Activated effector memory CD4-positive, alpha-beta T cell treated with Interleukin-2 at 50 U/mL for 16 hours (primary cell): ENCODE results near the gene PRG2.
"Not testable (repeated sequence)": the region's sequence is repeated elsewhere in the genome, so short reads cannot be mapped to it uniquely, and the experiment has no call there.

Experiments
- DNase-seq: peaks from one replicate; pipeline ENCODE4 v3.0.0-alpha.2; 2020

The PRG2 gene

DNA sequence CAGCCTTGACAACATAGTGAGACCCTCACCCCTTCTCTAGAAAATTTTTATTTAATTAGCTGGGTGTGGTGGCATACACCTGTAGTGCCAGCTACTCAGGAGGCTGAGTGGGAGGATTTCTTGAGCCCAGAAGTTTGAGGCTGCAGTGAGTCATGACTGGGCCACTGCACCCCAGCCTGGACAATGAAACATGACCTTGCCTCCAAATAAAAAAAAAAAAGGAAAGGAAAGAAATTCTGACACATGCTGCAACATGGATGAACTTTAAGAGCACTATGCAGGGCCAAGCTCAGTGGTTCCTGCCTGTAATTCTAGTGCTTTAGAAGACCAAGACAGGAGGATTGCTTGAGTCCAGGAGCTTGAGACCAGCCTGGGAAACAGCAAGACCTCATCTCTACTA, 27.7 kb upstream of the PRG2 start:
- DNase-seq, result no peak

DNA sequence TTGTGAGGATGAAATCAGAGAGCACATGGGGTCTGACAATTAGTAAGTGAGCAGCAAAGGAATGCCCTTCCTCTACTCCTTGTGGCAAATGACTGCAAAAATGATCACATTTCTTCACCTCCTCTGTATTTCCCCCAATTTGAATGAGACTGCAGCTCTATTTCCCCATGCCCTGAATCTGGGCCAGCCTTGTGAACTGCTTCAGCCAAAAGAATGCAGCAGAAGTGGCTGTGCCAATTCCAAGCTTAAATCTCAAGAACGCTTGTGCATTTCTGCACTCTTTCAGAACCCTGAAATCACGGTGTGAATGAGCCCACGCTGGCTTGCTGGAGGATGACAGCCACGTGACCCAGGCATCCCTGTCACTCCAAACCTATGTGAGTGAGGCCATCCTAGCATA, 26.6 kb upstream of the PRG2 start:
- no peak for DNase-seq

DNA sequence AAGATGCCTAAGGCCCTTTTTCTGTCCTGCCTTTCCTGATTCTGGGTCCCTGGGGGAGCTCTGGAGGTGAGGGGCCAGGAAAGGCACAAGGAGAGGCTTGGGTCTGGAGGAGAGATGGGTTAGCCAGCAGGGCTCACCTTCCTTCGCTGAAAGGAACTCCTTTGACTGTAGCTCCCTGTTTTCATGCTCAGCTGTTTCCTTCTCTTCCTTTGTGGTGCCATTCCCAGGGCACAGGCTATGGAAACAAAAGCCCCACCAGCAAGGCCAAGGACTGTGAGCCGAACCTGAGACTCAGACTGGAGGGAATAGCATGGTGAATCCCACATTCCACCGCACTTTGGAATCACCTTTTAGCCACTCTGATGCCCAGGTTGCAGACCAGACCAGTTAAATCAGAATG, 26.0 kb upstream of the PRG2 start:
- DNase-seq, result no peak

DNA sequence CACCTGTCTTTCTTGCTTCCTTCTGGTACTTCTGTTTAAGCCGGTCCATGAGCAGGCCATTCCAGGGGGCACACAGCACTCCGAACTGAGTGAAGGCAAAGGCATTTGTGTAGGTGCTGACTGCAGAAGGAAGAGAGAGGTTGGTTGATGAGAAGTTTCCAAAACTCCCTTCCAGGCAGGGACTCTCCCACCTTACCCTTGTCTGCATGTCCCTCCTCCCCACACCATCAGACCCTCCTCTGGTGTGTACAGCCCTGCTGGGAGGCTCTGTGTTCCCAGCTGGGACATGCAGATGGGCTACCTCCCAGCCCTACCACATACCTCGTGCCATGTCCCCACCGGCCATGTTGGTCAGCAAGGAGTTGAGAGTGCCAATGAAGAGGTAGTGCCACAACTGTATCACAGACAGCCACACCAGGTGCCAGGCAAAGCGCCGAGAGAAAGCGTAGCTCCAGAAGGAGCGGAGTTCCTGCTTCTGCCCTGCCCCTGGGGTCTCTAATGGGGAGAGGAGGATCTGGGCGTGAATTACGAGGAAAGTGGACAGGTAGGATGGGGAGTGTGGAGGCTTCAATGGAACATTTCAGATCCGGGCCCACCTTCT, 24.3 kb upstream of the PRG2 start:
- no peak for DNase-seq

DNA sequence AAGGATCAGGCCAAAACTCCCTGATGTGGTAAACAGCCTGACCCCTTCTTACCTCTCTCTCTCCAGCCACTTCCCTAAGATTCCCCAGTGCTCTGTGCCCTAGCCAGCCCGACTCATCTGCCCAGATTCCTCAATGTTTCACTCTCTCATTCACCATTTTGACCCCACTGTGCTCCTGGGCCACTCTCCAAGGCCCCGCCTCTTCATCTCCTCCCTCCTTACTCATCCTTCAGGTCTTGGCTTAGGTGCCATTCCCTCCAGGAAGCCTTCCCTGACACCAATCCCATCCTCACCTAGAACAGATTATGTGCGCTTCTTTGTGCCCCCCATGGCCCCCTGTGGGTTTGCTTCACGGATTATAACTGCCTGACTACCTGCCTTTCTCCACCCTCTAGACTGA, 23.2 kb upstream of the PRG2 start:
- no peak for DNase-seq

DNA sequence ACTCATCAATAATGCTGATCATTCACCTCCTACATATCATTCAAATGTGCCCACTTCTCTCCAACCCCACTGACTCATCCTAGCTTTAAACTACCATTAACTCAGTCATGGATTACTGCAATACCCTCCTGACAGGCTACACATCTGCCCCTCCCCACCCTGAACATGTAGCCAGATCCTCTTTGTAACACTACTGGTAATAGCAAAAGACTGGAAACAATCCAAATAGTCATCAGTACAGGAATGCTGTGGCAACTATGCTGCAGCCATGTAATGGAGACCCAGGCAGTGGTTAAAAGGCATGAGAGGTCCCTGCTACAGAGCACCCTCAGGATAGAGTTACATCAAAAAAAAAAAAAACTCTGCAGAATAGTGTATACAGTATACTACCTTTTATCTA, 19.8 kb upstream of the PRG2 start:
- no peak for DNase-seq

DNA sequence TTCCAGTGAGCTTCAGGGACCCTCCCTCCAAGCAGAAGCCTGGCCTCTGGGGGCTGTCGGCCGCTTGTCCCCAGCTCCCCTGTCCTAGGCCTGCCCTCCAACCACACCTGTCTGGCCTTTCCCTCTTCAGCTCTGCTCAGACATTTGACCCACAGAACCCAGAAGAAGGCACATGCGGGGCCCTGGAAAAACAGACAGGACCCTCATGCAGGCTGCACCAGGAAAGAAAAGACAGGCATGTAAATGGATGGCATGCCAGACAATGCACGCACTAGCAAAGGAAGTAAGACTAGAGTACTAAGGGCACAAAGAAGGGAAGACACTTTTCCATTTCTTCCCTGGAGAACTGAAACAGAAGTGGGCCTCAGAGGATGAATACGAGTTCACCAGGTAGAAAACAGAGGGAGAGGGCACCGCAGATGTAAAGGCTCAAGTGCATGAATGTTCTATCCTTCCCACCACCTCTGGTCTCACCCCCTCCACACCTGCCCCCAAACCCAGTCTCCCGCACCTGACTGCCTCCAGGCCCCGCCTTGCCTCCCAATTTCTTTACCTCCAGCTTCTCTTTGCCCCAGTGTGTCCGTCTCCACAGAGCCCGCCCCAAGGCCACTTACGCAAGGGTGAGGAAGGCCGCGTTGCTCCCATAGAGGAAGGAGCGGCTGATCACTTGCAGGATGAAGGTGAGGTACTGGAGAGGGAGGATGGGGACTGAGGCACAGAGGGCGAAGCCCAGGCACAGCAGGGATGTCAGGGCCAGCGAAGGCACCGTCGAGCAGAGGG, 19.1 kb upstream of the PRG2 start:
- no peak for DNase-seq

DNA sequence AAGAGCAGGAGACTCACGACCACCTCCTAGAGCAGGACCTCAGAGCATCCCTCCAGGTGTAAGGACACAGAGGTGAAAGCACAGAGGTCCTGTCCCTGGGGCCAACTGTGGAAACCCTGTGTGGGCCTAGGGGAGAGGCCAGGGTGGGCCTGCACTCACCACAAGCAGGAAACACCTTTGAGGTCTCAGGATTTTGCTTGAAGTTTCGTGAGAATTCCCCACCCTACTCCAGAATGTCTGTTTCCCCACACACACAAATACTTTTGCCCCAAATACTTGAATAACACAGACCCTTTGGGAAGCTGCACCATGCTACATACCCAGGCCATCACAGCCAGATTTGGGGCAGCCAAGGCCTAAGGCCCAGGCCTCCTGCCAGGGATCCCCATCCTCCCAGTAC, 18.3 kb upstream of the PRG2 start:
- DNase-seq, result no peak

DNA sequence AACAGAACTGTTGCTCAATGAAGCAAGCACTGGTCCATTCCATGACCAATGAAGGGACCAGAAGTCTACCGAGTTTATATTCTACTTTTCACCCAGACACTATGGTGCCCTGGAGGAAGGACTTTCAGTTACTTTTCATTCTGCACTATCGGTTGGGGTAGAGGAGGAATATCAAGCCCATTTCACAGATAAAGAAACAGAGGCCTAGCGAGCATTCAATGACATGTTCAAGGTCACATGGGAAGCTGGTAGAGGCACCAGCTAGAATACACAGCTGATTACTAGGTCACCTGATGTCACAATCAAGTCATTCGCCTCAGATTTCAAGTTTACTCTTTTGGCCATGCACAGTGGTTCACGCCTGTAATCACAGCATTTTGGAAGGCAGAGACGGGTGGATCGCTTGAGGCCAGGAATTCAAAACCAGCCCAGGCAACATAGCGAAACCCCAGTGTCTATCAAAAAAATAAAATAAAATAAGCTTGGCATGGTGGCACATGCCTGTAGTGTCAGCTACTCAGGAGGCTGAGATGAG, 17.6 kb upstream of the PRG2 start:
- no peak for DNase-seq

DNA sequence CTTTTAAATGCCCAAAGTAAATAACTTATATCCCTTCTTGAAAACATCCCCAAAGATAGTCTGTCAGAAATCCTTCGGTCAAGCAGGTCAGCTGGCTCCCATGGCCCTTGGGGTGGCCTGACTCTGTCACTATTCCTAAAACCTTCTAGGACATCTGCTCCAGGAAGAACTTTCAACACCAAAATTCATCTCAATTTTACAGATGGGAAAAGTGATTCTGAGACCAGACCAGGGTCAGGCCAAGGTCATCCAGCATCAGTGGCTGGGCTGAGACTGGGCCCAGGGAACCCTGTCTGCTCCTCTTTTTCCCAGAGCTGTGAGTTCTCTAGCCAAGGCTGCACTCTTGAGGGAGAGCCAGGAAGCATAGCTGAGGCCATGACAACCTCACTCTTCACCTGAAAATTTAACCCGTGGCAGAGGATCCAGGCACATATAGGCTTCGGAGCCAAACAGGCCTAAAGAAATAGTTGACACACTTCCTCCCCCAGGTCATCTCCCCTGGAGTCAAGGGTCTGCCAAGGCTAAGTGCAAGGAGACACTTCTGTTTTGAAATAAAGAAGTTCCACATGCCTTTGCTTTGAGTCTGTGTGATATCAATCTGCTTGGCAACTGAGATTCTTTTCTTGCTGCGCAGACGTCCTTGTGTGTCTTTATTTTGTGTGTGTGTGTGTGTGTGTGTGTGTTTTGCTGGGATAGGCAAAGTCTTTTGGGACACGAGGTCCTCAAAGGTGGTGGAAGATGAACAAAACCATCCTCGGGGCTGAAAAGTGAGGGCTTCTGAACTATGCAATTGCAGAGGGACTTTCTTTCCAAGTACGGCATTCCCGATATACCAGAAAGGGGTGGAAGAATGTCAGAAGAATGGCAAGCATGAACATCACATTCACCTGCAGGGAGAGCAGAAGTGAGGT, 16.8 kb upstream of the PRG2 start:
- DNase-seq, result no peak

DNA sequence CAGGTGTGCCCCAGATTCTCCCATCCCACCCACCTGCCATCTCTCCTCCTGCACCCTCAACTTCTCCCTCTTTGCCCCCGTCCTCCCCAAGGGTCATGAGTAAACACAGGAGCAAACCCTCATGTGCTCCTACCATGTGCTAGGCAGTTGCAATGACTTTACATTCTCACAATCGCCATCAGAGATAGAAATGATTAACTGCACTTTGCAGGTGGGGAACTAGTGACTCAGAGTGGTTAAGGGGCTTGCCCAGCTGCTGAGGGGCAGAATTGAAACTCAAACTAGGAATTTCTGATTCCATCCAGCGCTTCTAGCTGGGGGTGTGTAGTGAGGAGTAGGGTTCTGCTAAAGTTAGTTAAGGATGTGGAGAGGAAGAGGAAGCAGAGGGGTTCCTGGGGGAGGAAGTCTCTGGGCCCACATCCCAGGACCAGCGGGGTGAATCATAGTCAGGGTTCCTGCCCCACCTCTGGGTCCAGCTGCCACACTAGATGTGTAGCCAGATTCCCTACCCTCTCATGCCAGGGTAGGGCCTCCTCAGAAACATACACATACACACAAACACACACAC, 16.0 kb upstream of the PRG2 start:
- DNase-seq, result no peak

DNA sequence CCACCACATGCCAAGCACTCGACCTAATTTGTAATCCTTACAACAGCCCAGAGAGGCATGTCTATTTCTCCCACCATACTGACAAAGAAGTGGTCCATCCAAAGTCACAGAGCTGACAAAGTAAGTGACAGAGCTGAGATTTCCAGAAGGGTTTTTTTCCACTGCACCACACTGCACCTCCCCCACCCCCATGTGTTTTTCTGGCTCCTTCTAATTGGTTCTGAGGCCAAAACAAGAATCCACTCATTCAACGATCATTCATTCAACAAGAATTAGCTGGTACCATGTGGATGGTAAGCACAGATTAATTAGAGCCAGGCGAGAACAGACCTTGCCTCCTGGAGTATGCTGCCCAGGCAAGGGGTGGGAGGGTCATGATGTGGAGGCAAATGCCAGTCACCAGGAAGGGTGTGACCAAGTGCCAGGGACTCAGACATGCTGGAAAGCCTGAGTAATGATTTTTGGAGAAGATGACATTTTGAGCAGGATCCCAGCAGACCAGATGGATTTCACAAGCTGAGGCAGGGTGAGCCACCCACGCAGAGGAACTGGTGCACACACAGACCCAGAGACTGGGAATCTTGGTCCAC, 14.9 kb upstream of the PRG2 start:
- DNase-seq, result no peak

DNA sequence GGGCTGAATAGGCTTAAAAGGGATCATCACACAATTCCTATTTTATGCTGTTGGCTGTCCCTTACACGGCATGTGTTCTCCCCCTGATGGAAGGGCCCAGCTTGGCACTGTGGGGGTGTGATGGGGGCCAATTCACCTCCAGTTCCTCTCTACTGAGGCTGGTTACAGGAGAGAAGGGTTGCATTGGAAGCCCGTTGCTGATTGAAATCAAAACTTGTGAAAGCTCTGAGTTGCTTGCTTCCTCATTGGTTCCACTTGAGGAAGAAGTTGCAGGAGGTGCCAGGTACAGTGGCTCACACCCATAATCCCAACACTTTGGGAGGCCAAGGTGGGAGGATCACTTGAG, 13.3 kb upstream of the PRG2 start:
- no peak for DNase-seq

DNA sequence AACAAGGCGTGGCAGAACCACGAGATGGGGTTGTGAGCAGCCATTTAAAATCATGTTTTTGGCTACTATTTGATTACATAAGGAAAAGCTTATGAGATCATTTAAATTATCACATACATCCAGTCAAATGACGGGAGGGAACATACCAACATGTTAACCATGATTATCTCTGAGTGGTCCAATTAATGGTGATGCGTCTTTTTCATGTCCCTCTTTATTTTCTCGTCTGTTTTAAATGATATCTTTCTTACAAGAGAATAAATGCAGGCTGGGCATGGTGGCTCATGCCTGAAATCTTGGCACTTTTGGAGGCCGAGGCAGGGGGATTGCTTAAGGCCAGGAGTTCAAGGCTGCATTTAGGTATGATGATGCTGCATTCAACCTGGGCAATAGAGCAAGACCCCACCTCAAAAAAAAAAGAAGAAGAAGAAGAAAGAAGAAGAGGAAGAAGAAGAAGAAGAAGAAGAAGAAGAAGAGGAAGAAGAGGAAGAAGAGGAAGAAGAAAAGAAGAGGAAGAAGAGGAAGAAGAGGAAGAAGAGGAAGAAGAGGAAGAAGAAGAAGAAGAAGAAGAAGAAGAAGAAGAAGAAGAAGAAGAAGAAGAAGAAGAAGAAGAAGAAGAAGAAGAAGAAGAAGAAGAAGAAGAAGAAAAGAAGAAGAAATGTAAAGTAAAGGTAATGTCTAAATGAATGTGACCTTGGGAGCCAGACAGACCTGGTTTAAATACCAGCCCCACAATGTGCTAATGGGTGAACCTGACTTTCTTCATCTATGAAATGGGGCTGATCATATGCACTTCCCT, 12.8 kb upstream of the PRG2 start:
- DNase-seq, result not testable (repeated sequence)

DNA sequence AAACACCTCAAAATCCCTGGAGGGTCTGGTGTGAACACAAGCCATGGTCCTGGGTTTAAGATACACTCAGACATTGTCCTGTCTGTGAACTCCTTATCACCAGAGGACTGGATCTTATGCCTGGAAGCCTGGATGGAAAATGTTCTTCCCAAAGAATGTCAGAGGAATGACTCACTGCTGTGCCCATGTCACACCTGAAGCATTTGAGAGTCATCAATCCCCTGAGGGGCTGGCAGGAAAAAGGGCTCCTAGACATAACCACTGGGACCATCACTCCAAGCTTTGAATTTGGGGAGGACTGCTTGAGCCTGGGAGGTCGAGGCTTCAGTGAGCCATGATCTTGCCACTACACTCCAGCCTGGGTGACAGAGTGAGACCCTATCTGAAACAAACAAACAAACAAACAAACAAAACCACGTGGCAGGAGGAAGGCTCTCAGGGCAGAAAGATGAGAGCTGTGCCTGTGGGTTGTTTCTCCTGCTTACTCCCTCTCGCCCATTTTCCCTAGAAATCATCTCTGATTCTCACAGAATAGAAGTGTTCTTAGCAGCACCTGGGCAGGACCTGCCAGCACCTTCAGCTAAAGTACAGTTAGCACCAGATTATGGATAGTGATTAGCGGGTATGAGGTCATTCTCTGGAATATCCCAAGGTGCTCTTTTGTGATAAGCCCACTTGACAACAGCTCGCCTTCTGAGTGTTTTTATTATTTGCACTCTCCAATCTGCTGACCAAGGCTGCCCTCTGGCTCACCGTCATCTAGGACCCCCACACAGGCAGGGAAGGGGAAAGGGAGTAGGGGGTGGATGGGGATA, 11.9 kb upstream of the PRG2 start:
- DNase-seq, result no peak

DNA sequence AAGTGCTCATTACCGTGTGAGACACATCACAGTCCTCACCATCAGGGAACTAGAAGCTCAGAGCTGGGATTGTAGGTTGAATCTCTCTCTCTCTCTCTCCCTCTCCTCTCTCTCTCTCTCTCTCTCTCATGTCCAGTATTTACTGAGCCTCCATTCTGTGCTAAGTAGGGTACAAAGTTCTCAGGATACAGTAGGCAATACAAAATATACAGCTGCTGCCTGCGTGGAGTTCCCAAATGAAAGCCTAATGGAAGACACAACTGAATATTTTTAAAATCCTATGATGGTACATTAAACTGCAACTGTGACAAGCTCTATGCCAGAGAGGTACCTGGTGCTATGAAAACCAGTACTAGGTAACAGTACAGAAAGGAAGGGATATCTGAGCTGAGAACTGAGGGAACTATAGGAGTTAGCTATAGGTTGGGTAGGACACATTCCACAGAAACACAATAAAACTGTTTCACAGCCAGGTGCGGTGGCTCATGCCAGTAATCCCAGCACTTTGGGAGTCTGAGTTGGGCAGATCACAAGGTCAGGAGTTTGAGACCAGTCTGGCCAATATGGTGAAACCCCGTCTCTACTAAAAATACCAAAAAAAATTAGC, 9.6 kb upstream of the PRG2 start:
- no peak for DNase-seq

DNA sequence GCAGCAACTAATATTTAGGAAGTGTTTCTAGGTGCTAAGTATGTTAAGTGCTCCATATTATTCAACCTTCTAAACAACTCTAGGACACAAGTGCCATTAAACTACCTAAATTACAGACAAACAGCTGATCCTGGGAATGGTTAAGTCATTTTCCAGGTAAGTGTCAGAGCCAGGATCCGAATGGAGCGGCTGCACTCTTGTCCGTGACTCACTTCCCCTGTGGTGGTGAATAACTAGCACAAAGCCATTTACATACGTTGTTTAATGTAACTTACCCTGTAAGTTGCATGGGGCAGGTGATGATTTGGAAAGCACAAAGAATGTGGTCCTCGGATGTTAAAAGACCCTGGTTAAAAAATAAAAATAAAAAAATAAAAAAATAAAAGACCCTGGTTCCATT, 8.8 kb upstream of the PRG2 start:
- no peak for DNase-seq

DNA sequence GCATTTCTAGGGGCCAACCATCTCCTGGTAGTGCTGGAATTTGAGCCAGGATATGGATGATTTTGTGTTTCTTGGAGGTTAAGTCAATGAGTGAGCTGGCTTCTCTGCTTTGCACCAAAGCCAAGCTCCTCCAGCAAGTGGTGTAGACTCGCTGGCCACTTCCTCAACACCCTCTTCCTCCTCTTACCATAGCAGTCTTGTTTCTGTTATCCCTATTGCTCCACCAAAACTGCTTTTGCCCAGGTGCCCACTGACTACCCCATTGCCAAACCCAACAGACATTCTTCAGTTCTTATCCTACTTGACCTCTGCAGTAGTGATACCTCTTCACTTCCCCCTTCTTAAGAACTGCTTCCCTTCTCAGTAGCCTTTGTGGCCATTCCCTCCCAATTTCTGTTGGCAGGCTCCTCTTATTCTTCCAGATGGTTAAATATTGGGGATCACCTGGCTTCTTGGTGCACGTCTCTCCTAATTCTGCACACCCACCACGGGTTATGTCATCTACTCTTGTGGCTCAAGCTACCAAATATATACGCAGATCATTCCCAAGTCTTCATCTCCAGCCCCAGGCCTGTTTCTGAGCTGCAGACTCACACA, 7.0 kb upstream of the PRG2 start:
- no peak for DNase-seq

DNA sequence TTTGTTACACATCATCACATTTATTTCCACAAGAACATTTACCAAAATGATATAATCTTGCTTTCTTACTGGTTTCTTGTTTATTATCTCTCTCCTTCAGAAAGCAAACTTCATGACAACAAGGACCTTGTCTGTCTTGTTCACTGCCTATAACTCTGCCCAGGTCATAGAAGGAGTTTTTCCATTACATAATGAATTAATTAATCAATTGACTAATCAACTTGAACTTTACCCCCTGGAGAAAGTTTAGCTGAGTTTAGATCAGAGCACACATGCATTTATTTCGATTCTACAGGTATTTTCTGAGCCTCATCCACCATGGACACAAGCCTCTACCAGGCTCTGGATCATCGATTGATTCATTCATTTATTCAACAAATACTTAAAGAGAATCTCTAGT, 6.3 kb upstream of the PRG2 start:
- no peak for DNase-seq

DNA sequence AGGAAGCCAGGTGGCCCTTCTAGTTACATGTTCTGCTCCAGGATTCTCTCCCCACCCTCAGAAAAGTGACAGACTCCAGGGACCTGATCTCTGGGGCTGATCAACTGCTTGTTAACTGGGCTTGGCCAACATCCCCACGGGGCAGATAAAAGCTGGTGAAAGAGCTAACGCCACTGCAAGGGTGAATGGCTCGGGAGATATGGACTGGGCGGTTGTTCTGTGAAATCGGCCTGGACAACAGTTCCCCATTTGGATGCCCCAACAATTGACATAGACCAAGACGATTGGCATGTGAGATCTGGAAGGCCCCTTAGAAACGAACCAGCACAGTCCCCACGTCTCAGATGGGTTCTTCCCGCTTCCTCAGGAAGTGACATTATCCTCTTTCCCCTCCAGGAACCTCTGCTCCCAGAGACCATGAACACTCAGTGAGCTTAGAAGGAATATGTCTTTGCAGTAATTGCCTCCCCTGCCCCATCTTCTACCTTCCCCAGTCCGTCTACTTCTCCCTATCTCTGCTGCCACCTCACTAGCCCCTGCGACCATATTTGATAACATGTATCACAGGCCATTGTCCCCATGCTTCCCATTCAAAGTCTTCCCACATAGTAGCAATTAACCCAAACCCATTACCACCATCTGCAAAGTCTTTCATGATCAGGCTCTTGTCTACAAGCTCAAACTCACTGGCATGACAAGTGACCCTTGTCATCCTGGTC, 5.6 kb upstream of the PRG2 start:
- no peak for DNase-seq
